EL (cell line): ENCODE measurements around the gene PTPRT.

Source experiments
- DNase-seq: peaks from one replicate; pipeline ENCODE4 v3.0.0-alpha.2; 2016

The PTPRT gene

GRCh38 chr20:43017241-43018030 lies 172.3 kb downstream of the PTPRT start:
- DNase-seq = no peak

- no peak for DNase-seq
These were observed 173.4 kb downstream of the PTPRT start for GRCh38 chr20:43016257-43016656.

GRCh38 chr20:43015566-43015965 lies 174.1 kb downstream of the PTPRT start:
- no peak for DNase-seq

GRCh38 chr20:43014206-43014605 lies 175.5 kb downstream of the PTPRT start:
- no peak for DNase-seq

DNA sequence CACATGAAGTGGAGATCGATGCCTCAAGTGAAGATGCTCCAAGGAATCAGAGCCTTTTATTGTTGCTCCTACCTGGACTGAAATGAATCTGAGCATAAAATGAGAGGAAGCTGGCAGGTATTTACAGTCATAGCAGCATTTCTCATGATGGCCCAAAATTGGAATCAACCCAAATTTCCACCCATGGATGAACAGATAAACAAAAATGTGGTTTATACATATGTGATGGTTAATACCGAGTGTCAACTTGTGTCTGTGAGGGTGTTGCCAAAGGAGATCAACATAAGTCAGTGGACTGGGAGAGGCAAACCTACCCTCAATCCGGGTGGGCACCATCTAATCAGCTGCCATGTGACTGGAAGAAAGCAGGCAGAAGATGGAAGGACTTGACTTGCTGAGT lies 178.2 kb downstream of the PTPRT start:
- no peak for DNase-seq

DNA sequence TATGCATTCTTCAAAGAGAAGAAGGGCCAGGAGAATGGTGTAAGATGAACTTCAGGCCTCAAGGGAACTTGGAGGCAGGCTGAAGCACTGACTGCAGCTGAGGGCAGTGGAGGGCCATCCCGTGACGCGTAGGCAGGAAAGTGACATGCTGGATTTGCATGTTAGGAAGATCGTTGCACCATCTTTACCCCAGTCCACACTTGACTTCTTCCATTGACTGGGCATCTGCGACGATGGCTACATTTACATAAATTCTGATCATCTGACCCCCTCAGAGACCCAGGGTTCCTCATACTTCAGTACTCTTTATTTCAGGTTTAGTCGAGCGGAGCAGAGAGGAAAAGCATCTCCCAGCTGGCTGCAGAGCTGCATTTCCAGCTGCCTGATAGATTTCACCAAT lies 180.2 kb downstream of the PTPRT start:
- DNase-seq = no peak

DNA sequence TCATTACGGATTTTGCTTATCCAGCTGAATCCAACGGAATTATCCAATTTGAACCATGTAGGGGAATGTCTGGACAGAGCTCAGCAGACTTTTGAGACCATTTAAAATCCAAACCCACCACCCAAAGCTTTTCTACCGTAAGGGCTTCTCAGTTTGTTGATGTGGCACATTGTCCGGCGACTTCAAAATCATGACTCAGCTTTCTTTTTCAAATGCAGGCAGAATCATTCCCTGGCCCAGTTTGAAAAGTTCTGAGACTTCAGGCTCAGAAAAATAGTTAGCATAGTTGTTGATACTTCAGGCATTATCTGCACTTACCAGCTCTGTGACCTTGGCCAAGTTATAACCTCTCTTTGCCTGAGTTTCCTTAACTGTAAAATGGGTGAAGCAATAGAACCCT lies 182.2 kb downstream of the PTPRT start:
- no peak for DNase-seq

DNA sequence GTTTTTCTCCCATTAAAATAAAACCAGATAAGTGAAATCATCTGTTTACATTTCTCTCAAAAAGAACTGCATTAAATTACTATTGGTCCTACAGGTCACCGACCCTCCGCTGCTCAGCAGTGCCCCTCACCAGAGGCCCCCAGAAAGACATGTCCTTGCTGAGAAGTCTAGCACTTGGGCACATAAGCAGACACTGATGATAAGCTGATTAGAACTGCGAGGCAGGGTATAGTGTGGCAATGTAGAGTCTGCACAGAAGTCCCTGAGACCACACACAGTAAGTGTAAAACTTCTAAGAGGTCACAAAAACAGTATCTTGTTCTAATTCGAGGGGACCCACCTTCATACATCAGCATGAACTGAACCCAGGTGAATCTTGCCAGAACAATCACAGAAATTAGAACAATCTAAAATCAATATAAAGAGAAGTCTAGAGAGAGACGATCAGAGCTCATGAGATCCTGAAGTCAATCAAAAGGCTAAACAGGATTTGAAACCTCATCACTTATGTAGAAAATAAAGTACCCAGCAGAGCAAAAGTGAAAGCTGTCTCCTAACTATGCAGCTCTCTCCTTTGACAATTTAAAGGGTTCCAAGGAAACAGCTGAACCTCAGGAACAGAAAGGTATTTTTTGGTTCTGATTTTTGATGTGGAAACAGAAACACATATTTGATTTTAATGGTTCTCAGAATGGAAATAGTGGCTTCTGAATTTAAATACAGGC lies 182.9 kb downstream of the PTPRT start:
- no peak for DNase-seq

GRCh38 chr20:43003318-43003944 lies 186.3 kb downstream of the PTPRT start:
- DNase-seq = no peak

DNA sequence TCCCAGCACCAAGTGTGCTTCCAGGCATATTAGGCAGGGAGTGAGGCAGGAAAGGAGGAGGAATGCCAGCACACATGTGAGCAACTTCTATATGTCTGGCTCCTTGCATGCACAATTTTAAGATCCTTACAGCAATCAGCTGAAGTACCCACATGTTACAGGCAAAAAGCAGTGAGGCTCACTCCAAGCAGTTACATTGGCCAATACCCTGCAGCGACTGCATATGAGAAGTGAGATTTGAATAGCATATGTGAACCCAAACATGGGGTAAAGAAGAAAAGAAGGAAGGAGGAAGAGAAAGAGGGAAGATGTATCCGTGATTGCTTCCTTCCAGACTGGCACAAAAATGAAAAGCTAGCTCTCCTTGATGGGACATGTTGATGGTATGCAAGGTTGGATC lies 193.6 kb downstream of the PTPRT start:
- no peak for DNase-seq

- no peak for DNase-seq
These were observed 201.4 kb downstream of the PTPRT start for GRCh38 chr20:42988319-42988718.

DNA sequence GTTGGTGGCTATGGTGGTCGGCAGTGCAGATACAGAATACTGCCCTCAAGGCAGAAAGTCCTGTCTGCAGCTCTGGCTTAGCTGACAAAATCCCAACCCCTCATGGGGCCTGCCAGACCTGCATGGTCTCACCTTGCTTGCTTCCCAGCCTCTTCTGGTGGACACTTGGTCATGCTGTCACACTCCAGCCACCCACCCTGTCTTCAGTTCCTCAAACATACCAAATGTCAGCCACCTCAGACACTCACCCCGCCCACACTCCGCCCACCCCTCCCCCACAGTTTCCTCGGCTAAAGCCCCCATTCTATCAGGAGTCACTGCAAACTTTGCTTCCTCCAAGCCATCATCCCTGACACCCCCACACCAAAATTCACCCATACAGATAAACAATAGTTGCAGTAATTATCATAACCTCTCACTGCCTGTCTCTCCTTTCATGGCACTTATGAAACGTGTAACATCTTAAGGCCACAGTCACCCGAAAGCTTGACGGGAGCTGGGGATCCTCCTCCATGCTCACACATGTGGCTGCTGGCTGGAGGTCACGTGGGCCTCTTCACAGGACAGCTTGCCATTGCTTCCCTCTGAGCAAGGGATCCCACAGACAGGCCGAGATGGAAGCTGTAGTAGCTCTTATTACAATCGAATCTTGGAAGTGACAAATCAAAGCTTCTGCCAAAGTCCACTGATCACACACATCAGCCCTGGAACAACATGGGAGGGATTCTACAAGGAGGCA lies 202.2 kb downstream of the PTPRT start:
- no peak for DNase-seq

DNA sequence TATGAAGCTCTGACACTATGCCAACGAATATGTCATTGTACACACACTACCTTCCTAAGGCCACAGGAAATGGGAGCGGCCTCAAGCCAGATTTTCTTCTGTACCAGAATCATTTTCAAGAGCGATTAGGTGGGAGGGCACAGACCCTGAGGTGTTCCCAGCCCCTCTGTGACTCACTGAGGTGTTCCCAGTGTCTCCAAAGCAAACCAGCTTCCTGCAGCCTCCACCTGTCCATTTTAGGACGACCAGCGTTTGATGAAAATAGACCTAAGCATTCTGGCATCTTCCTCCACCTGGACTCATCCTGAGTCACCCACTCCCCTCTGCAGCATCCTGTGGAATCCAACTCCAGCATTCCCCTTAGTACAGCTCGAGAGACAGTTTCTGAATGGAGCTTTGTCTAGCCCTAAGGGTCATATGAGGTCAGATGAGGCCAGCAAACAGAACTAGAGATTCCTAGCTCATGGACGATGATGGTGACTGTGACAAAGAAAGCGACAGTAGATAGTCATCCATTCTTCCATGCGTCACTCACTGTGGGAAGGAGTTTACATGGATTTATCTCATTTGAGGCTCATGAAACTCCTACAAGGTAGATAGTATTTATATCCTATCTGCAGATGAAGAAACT lies 203.4 kb downstream of the PTPRT start:
- no peak for DNase-seq

- no peak for DNase-seq
These were observed 204.1 kb downstream of the PTPRT start for GRCh38 chr20:42985628-42986027.

DNA sequence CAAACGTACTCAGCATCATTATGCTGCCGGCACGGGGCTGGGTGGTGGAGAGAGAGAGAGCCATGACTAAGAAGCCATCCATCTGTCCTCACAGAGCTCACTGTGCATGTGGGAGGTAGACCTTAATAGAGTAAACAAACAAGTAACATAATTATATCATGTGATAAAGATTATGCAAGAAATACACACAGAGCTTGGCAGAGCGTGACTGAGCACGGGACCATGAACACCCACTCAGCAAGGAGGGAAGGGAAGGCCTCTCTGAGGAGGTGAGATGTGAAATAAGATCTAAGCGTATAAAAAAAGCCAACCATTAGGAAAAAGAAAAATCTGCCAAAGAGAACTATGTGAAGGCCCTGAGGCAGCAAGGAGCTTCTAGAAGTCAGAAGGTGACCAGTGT lies 207.5 kb downstream of the PTPRT start:
- no peak for DNase-seq

DNA sequence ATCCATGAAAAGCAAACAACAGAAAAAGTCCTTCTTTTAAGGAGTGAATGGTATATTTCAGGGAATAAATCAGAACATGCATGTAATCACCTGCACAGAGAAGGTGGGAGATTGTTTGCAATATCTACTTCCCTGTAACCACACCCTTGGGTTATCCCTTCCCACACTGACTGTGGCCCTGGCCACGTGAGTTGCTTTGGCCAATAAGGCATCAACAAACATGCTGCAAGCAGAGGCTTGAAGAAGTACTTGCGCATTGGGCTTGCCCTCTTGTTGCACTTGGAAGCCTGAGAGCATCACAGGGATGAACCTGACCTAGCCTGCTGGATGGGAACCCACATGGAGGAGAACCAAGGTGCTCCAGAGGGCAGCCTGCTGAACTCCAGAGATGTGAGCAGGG lies 208.5 kb downstream of the PTPRT start:
- DNase-seq = no peak

- no peak for DNase-seq
These were observed 210.0 kb downstream of the PTPRT start for GRCh38 chr20:42979720-42980119.

GRCh38 chr20:42978184-42978974 lies 211.3 kb downstream of the PTPRT start:
- no peak for DNase-seq

DNA sequence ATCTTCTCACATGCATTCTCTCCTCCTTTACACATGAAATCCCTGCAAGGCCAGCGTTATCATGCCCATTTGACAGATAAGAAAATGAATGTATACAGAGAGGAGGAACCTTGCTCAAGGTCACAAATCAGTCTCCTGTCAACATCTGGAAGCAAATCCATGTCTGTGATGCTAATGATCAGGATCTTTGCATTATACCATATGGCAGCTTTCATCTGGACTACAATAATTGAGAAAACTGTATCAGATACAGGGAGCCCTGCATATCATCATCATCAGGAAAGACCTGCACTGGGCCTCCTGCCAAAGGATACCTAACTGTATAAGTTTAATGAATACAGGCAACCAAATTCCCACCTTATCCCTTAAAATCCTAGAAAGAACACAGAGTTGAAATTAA lies 213.7 kb downstream of the PTPRT start:
- no peak for DNase-seq

DNA sequence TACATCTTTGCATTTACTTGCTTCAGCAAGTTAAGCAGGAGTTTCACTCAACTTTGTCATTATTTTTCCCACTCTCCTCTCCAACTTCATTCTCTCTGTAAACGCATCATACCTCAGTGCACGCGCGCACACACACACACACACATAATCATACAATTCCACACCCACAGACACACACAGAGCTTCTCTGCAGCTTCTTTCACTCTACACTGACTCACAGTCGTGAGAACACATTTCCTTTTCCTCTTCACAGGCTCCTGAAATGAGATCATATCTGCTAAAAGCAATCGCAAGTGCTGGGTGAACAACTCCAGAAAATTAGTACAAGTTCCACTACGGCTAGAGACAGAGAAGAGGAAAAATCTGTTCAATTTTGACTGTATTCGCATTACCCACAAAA lies 215.4 kb downstream of the PTPRT start:
- no peak for DNase-seq

DNA sequence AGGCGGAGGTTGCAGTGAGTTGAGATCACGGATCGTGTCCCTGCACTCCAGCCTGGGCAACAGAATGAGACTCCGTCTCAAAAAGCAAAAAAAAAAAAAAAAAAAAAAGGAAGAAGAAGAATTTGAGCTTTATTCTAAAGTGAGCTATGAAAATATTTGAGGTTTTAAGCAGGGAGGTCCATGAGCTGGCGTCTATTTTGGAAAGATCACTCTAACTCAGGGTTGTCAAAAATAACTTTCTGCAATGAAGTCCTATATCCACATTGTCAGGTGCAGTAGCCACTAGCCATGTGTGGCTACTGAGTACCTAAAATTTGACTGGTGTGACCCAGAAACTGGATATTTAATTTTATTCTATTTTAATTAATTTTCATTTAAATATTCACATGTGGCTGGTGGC lies 217.1 kb downstream of the PTPRT start:
- no peak for DNase-seq

DNA sequence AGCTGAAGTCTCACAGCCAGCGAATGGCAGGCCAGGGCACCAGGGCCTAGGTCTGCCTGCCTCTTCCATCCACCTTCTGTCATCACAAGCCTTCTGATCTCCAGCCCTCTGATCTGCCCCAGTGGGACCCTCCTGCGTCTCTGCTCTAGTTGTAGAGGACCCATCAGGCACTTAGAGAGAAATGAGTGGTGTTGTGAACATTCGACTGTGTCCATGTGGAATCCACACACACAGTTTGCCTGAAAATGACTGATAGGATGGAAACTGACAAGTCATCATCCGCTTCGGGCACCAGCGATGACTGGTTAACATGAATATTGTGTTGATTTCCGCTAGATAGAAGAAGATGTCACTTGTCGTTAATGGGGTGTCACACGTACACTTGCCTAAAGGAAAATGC lies 221.0 kb downstream of the PTPRT start:
- DNase-seq = no peak
